Fibroblast of pulmonary artery (primary cell): ENCODE results near the gene NPTN.

ENCODE experiments used
- DNase-seq: peaks from one replicate; pipeline ENCODE4 v3.0.0-alpha.2; 2010; ENCODE audit warnings: low read depth
- H3K4me3 ChIP-seq: replicated peaks from 2 replicates; pipeline ENCODE4 v1.5.1; 2011; ENCODE audit warnings: low read depth, mild to moderate bottlenecking, control low read depth, low read length, moderate library complexity
- CTCF ChIP-seq: IDR thresholded peaks from 2 replicates; pipeline ENCODE4 v1.5.1; 2011; ENCODE audit warnings: mild to moderate bottlenecking, control low read depth, low read length, inconsistent platforms; ENCODE audit errors: missing control alignments

NPTN gene

GRCh38 chr15:73602446-73602843, 30.7 kb downstream of the NPTN start:
- TF ChIP-seq CTCF = no peak
- no peak for DNase-seq
- H3K4me3 ChIP-seq = no peak overlapping the region

GRCh38 chr15:73601451-73602445, 31.4 kb downstream of the NPTN start:
- TF ChIP-seq CTCF = no peak
- no peak overlapping the region for H3K4me3 ChIP-seq
- peak; percentile 80 for DNase-seq

GRCh38 chr15:73600413-73601335, 32.5 kb downstream of the NPTN start:
- no peak for DNase-seq
- no peak for TF ChIP-seq CTCF
- no peak overlapping the region for H3K4me3 ChIP-seq

GRCh38 chr15:73599934-73600333, 33.3 kb downstream of the NPTN start:
- no peak for DNase-seq
- no peak for TF ChIP-seq CTCF
- no peak overlapping the region for H3K4me3 ChIP-seq

- H3K4me3 ChIP-seq = no peak overlapping the region
- DNase-seq = no peak
- TF ChIP-seq CTCF = no peak
Measured at GRCh38 chr15:73598530-73599160, 34.5 kb downstream of the NPTN start.

- no peak for DNase-seq
- TF ChIP-seq CTCF = no peak
- H3K4me3 ChIP-seq = no peak overlapping the region
Measured at GRCh38 chr15:73597036-73597638, 36.1 kb downstream of the NPTN start.
